ENCODE measurements around the gene TRIM47. TPM values are rescaled to one million over a fixed set of nuclear protein-coding genes. Genes with fewer than 3 reads are reported as not detected.
A peak's percentile ranks its signal among the peaks of the same experiment; 100 is the strongest.

The TRIM47 gene
- total and polyA plus RNA-seq, 2 of the 13 experiments (the other 11 are each of a cell fraction or from before 2014, with no cell fraction given) = 33.5 to 82.0 TPM

GRCh38 chr17:75914643-75915267, 36.4 kb upstream of the TRIM47 start (continued):
- TF ChIP-seq ZBTB2 (CRISPR knock-in tag; IDR thresholded peaks at IDR 0.05; ENCODE audit: low read depth) (no peak), ZNF274 (CRISPR knock-in tag; IDR thresholded peaks at IDR 0.05) (peak; percentile 26; the same call in 1 of the 2 replicates), ZNF232 (CRISPR knock-in tag; IDR thresholded peaks at IDR 0.05; ENCODE audit: borderline replicate concordance) (no peak), ZNF205 (CRISPR knock-in tag; IDR thresholded peaks at IDR 0.05) (no peak), ZNF780A (CRISPR knock-in tag; IDR thresholded peaks at IDR 0.05) (no peak), THRA (CRISPR knock-in tag; IDR thresholded peaks at IDR 0.05; ENCODE audit: borderline replicate concordance) (no peak), ATF7-NPFF (CRISPR knock-in tag; IDR thresholded peaks at IDR 0.05; ENCODE audit: low read depth) (no peak), ARID2 (CRISPR knock-in tag; IDR thresholded peaks at IDR 0.05; ENCODE audit: borderline replicate concordance) (no peak), JUNB (CRISPR knock-in tag; IDR thresholded peaks at IDR 0.05; ENCODE audit: borderline replicate concordance) (no peak), ZBTB34 (CRISPR knock-in tag; IDR thresholded peaks at IDR 0.05) (no peak), HIVEP1 (CRISPR knock-in tag; IDR thresholded peaks at IDR 0.05) (no peak), ZFP91 (CRISPR knock-in tag; IDR thresholded peaks at IDR 0.05; ENCODE audit: borderline replicate concordance) (peak; percentile 51; the same call in 1 of the 2 replicates), MYNN (CRISPR knock-in tag; IDR thresholded peaks at IDR 0.05; ENCODE audit: low read depth) (no peak), NKX3-1 (CRISPR knock-in tag; IDR thresholded peaks at IDR 0.05) (no peak), STAG1 (CRISPR knock-in tag; IDR thresholded peaks at IDR 0.05) (peak; percentile 38), AGO1 (IDR thresholded peaks at IDR 0.05; ENCODE audit: low read depth, low read length, poor library complexity, severe bottlenecking) (no peak), NR2F1 (CRISPR knock-in tag; IDR thresholded peaks at IDR 0.05) (0 out of 4 replicates have a peak, but pooled peaks of 1 of the 2 experiments have one; percentile 23), ZNF253 (CRISPR knock-in tag; IDR thresholded peaks at IDR 0.05; ENCODE audit: borderline replicate concordance) (no peak), ZNF512 (CRISPR knock-in tag; IDR thresholded peaks at IDR 0.05) (no peak), KLF12 (CRISPR knock-in tag; IDR thresholded peaks at IDR 0.05; ENCODE audit: borderline replicate concordance) (no peak), AHR (CRISPR knock-in tag; IDR thresholded peaks at IDR 0.05) (0 out of 2 replicates have a peak, but pooled peaks have one; percentile 23), GABPA (IDR thresholded peaks at IDR 0.05; ENCODE audit: low read depth, low read length) (no peak), GABPA (CRISPR knock-in tag; IDR thresholded peaks at IDR 0.05; ENCODE audit: low read depth) (no peak)

All from HepG2 (cell line).